GM19468 (cell line): ENCODE data around the gene PSMB4.
A peak's percentile ranks its signal among the peaks of the same experiment; 100 is the strongest.
"Not testable (repeated sequence)": the region's sequence is repeated elsewhere in the genome, so short reads cannot be mapped to it uniquely, and the experiment has no call there.

Experiments
- ATAC-seq: cut with Tn5 transposase; IDR thresholded peaks from one replicate; pipeline ENCODE4 v1.9.1; 2021; ENCODE audit warnings: mild to moderate bottlenecking, moderate library complexity, moderate number of reproducible peaks; ENCODE audit not compliant: unreplicated experiment; ENCODE audit errors: extremely low read depth

The PSMB4 gene

DNA sequence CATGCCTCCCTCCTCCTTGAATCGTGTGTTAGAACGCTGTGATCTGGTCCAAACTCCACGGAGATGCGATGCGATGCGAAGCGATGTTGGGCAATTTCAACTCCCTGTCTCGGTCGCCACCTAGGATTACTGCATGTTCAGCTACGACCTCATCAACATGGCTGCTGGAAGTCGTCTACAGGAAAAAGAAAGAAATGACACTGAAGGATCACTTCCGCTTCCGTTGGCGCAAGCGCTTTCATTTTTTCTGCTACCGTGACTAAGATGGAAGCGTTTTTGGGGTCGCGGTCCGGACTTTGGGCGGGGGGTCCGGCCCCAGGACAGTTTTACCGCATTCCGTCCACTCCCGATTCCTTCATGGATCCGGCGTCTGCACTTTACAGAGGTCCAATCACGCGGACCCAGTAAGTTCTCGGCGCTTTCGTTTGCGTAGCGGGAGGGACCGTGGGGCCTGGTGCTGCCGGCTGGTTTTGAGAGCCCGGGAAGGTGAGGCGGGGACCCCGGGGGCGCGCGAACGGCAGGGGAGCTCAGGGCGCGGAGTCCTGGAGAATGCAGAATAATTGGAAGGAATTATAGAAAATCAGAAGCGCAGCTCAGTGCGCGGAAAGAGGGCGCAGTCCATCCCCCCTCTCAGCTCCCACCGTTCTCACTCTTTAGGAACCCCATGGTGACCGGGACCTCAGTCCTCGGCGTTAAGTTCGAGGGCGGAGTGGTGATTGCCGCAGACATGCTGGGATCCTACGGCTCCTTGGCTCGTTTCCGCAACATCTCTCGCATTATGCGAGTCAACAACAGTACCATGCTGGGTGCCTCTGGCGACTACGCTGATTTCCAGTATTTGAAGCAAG lies at the start of gene PSMB4:
PSMB4 (plus strand) TSS at position 250 of the 848 bp plus-strand sequence; CDS start at position 265, 15 bp downstream.
- ATAC-seq = peak; percentile 70

DNA sequence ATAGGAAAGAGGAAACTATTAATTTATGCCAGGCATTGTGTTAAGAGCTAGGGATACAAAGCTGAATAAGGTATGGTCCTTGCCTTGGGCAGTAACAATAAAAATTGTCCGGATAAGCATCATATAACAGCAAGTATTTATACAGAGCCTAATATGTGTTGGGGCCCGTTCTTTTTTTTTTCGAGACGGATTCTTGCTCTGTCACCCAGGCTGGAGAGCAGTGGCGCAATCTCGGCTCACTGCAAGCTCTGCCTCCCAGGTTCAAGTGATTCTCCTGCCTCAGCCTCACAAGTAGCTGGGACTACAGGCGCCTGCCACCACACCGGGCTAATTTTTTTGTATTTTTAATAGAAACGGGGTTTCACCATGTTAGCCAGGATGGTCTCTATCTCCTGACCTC lies 49.0 kb upstream of the PSMB4 start:
- ATAC-seq = not testable (repeated sequence)

DNA sequence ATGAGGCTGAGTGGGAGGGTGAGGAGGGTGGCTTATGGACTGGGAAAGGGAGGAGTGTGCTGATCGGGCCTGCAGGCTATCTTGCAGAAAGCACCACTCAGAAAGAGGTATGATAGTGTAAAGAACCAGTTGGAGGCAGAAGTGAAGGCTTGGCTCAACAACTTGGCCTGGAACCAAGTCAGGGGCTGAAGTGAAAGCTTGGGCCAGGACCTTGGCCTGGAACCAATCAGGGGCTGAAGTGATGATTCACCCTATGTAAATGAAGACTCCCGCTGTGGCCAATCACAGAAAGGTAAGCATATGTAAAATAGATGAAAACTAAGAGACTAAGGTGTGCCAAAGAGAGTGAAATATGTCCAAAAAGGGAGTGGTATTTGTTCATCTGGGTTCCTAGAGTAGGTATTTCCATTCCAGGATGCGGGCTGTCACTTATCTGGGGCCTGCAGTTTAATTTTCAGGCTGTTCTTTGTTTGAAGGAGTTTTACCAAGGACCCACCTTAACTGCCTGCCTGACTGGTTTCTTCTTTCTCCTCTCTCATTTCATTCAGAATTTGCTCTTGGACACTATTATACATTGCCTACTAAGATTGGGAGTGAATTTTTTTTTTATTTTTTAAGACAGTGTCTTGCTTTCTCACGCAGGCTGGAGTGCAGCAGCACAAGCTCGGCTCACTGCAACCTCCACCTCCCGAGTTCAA lies 47.2 kb upstream of the PSMB4 start:
- ATAC-seq = no peak

DNA sequence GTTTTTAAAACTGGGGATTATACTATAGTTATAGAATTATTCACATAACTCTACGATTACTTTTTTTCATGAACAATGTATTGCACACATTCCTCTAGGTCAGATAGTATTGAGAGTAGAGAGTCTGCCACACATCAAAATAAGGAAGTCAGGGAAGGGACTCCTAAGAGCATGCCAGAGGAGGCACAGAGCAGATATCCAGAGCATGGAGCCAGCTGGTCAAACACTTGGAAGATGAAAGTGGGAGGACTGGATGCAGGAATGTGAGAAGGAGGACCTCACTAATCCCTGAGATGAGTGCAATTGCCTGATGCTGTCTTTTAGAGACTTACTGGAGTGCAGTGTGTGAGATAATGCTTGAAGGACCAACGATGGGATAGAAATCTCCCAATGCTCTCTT lies 42.7 kb upstream of the PSMB4 start:
- no peak for ATAC-seq

DNA sequence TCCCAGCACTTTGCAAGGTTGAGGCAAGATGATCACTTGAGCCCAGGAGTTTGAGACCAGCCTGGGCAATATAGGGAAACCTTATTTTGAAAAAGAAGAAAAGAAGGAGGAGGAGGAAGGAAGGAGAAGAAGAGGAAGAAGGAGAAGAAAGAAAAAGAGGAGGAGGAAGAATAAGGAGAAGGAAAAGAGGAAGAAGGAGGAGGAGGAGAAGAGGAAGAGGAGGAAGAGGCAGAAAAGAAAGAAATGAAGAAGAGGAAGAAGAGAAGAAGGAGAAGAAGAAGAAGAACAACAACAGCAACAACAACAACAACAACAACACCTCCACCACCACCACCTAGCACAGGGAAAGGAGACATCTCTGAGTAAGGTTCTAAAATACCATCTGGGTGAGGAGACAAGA lies 37.5 kb upstream of the PSMB4 start:
- no peak for ATAC-seq

DNA sequence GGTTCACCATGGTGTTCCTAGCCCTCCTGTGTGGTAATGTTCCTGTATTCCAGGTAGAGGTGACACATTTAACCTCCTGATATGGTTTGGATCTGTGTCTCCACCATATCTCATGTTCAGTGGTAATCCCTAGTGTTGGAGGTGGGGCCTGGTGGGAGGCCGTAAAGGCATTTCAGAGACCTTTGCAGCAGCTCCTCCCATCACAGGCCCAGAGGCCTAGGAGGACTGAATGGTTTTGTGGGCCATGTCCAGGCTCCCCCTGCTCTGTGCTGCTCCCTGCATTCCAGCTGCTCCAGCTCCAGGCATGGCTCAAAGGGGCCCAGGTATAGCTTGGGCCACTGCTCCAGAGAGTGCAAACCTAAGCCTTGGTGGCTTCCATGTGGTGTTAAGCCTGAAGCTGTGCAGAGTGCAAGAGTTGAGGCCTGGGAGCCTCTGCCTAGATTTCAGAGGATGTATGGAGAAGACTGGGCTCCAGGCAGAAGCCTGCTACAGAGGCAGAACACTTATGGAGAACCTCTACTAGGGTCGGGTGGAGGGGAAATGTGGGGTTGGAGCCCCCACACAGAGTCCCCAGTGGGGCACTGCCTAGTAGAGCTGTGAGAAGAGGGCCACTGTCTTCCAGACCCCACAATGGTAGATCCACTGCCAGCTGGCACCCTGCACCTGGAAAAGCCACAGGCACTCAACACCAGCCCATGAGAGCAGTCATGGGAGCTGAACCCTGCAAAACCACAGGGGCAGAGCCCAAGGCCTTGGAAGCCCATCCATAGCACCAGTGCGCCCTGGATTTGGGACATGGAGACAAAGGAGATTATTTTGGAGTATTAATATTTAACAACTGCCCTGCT lies 36.8 kb upstream of the PSMB4 start:
- ATAC-seq = no peak

DNA sequence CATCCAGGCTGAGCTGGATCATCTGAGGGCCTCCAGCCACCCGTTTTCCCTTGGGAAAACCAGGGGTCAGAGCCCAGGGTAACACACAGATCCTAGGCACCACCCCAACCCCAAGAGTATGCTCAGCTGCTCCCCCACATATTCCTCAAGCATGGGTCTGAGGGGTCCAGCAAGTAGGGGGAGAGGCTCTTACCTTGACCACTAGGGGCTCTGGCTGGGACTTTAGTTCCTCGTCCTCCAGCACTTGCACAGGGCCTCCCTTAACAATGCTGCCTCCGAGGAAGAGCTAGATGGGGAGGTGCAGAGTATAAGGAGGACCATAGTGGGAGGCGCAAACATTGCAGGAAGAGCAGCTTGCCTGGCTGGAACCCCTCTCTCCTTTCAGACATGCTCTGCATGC lies 34.4 kb upstream of the PSMB4 start:
- no peak for ATAC-seq

DNA sequence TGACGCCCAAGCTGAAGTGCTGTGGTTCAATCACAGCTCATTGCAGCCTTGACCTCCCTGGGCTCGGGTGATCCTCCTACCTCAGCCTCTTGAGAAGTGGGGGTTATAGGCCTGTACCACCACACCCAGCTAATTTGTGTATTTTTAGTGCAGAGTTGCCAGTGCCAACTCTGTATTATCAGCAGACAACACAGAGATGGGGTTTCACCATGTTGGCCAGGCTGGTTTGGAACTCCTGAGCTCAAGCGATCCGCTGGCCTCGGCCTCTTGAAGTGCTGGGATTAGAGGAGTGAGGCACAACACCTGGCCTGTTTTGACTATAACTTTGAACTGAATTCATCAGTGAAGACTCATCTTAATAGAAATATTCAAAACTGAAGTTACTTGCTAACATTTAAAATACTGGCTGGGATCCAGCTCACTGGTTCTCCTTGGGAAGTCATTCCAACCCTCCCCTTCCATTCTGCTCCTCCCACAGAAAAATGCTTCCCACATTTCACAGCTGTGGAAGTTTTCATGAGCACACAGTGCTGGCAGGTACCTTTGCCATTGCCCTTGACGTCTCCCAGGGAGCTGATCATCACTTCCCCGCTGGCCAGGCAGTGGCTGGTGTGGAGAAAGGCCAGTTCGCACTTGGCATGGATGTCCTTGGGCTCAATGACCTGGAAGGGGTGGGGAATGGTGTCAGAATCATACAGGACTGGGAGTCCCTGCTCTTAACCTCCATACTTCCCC lies 31.5 kb upstream of the PSMB4 start:
- no peak for ATAC-seq

DNA sequence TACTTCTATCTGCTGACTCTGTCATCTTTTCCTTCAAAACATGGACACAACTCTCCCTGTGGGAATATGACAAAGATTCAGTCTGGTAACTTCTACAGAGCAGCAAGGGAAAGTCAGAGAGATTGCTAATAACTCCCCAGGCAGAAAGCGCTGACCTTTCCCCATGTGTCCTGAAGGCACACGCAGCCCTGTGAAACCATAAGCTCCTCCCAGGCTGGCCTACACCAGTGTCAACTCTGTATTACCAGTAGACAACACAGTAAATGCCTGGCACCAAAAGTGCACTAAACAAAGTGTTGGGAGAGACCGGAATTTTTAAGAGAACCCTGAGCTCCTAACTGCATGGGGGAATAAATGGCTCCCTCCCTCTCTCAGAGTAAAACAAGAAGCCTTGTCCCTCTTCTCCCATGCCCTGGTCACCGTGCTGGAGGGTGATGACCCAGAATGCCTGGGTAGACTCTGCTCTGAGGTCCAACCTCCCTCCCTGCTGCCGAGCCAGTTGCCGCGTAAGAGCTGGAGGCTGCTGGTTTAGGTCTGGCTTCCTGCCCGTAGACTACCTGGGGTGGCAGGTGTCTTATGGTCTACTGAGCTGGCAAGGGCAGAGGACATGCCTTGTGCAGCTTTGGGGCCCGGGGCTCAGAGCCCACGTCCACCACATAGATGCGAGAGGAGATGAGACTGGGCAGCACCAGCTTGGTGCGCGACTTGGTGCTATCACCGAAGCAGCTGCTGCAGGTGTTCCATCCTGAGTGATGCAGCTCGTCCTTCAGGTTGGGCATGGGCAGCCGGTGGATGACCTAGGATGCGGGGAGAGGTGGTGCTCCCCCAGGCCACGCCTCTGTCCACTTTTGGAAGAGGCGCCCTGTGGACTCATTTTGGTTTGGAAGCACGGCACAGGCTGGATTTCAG lies 30.7 kb upstream of the PSMB4 start:
- no peak for ATAC-seq

DNA sequence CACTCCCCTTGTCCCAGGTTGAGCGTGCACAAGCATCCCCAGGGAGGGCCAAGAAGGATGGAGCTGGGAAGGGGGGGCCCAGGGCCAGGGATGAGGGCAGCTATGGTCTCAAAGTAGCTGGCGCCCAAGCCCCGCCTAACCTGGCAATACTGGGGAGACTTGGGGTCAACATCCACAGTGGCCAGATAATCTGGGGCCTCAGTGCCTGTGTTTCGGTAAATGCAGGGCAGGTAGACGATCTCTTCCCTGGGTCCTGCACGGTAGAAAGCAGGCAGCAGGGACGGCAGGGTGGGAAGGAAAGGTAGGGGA lies 30.1 kb upstream of the PSMB4 start:
- ATAC-seq = no peak

DNA sequence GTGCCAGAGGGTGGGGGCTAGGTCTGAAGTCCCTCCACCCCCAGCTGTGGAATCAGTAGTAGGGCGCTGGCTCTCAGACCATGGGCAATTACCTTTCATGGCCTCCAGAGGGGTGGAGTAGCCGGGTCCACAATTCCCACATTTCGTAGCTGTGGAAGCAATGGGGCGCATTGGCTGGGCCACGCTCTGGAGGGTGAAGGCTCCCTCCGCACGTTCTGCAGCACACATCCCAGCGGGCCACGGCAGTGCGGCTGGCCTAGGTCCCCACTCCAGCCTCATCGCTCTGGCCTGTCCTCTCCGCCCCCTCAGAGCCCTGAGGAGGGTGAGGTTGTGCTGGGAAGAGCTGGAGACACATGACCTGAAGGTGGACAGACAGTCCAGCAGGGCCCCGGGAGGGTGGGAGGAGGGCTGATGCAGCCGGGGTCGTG lies 29.7 kb upstream of the PSMB4 start:
- no peak for ATAC-seq

DNA sequence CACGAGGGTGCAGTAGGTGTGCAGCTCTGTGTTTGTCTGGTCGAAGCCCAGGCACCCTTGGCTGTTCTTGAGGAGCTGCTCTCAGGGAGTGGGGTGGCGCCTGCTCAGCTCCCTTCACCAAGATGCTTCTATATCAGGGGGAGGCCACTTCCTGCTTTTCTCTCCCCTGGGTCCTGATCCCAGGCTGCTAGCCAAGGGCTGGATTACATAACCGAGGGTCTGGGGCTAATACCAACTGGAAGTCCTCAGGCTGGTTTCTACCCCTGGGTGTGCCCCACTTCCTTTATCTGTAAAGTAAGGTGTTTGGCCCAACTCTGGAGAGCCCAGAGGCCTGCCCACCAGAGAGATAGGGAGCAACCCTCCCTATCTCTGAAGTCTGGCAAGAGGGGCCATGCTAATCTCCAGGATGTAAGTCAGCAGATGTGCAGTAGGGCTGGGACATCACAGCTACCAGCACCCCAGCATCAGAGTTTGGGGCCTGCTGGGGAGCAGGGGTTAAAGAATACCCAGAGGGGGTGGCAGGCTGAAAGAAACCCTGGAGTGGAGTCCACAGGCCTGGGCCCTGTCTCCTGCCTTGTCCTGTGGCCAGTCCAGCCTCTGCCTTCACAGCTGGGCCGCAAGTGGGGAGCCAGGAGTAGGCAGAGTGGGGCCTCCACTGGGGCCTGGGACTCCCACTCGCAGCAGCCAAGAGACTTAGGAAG lies 29.0 kb upstream of the PSMB4 start:
- ATAC-seq = no peak

DNA sequence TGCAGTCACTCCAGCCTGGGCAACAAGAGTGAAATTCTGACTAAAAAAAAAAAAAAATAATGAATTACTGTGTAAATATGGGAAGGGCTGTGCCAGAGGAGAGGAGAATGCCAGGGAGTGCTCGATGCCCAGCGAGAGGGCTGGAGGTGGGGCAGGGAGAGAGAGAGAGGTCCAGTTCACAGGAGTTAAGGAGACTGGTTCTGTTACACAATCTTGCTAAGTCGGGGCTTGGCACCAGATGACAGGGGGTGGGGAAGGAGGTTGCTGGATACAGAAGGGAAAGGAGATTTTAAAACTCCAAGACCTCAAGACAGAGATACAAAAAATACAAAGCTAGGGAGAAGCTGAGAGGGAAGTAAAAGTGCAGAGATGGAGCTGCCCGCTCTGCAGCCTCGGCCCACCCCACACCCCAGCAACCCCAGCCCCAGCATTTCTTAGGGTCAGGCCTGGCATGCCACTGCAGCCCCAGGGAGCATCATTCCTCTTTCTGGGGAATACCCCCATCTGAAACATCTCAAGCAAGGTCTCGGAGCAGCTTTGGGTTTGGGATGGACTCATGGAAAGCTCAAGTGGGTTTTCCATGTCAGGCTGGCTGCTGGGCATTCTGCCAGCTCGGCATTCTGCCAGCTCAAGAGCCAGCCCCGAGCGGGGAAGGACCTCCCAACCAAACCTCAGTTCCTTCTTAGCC lies 27.9 kb upstream of the PSMB4 start:
- no peak for ATAC-seq

DNA sequence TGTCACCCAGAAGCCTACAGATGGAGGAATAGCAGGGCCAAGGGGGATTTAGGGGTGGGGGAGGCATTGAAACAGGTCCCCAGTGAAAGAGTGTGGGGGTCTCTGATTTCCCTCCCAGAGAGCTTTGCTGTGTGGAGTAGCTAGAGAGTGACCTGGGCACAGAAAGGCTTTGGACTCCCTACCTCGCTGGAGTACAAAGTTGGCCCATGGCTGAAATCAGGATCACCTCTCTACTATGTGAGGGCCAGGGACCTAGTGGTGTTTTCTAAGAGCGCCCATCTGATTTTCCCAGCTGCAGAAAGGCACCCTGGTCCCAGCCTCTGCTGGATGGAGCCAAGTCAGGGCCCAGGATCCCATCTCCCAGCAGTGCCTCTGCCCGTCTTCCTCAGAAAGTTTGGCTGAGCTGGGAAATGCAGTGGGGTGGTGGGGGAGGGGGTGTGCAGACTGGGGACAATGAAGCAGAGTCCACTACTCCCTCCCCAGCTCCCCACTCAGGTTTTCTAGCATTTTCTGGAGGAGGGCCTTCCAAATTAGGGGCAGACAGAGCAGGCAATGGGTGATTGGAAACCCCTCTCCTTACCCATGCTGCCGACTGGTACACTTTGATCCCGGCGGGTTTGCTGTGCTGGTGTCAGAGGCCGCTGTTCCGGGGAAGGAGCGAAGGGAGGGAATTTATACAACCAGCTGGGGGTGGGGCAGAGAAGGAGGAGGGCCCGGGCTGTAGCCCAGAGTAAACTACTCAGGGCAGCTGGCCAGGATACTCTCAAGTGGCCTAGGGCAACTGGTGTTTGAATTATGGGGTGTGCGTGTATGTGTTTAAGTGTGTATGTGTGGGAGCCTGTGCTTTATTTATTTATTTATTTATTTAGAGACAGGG lies 27.1 kb upstream of the PSMB4 start, which contains the start of gene SELENBP1:
SELENBP1 (minus strand) TSS at position 648 of the 877 bp plus-strand sequence; CDS start at position 584, 64 bp downstream.
- ATAC-seq = no peak

DNA sequence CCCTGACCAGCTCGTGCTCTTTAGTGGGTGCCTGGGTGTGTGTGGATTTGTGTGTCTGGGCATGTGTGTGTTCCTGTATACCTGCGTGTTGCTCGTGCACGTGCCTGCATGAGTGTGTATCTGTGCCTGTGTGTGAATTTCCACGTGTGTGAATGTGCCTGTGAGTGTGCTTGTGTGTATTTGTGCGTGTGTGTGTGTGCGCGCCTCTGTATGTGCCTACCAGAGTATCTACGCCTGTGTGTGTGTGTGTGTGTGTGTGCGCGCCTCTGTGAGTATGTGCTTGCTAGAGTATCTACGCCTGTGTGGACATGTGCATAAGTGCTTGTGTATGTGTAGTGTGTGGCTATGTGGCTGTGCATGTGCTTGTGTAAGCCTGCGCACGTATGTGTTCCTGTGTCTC lies 26.2 kb upstream of the PSMB4 start:
- ATAC-seq = no peak

DNA sequence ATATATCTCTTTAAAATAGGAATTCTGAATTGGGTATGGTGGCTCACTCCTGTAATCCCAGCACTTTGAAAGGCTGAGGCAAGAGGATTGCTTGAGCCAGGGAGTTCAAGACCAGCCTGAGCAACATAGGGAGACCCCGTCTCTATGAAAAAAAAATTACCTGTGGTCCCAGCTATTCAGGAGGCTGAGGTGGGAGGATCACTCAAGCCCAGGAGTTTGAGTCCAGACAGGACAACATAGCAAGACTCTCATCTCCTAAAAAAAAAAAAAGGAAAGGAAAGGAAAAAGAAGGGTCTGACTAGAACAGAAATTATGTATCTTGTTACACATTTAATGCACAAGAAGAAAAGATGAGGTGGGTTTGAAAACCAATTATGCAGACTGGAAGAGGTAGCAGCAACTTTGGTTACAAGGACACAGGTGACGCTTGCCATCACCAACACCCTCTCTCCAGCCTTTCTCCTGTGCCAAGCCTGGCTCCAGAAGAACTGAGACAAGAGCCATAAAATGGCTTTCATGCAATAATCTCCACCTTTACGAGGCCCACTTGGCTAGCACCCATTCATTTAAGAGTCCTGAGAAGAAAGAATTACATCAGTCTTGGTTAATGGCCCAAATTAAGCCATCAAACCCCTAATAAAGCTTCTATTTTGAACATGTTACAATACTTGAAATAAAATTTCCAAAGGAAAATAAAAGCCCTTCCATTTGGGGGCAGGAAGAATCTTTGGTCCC lies 22.1 kb upstream of the PSMB4 start:
- no peak for ATAC-seq
